Measurements from ENCODE around the gene ZC3H4.

ZC3H4 gene

GRCh38 chr19:47075941-47076340 lies 37.6 kb downstream of the ZC3H4 start:
- H4K20me1 ChIP-seq (ENCODE audit: insufficient read depth, low read length) = no peaks in the 10 kb centered on the region
- H3K4me1 ChIP-seq (ENCODE audit: insufficient read depth, low read length, severe bottlenecking) = no peaks in the 10 kb centered on the region
- no peak overlapping the region for H3K4me3 ChIP-seq (ENCODE audit: low read depth, low read length, poor library complexity, severe bottlenecking)
- peaks cover 93% of the 10 kb centered on the region for H3K36me3 ChIP-seq (ENCODE audit: insufficient read depth, low read length)
- no peak overlapping the region for H3K9ac ChIP-seq (ENCODE audit: low read length)
- no peak for TF ChIP-seq EZH2 (IDR thresholded peaks at IDR 0.05; ENCODE audit: borderline replicate concordance, low read length)
- TF ChIP-seq CTCF (IDR thresholded peaks at IDR 0.05; ENCODE audit: low read length) = no peak
- H3F3A ChIP-seq (ENCODE audit: insufficient read depth, low read length) = no peaks in the 10 kb centered on the region
- no peaks in the 10 kb centered on the region for H3K9me3 ChIP-seq (ENCODE audit: low read length)
- no peaks in the 10 kb centered on the region for H3K9me2 ChIP-seq (ENCODE audit: low read depth, low read length)
- H3K79me2 ChIP-seq (ENCODE audit: insufficient read depth, low read length) = no peaks in the 10 kb centered on the region
- no peak overlapping the region for H2AFZ ChIP-seq (ENCODE audit: low read length)
- H3K27ac ChIP-seq (ENCODE audit: low read depth, low read length, poor library complexity, severe bottlenecking) = no peak overlapping the region
- no peak overlapping the region for H3K4me2 ChIP-seq (ENCODE audit: low read length)
- H3K27me3 ChIP-seq (ENCODE audit: insufficient read depth, low read length) = no peaks in the 10 kb centered on the region

GRCh38 chr19:47075179-47075810 lies 38.3 kb downstream of the ZC3H4 start:
- TF ChIP-seq EZH2 (IDR thresholded peaks at IDR 0.05; ENCODE audit: borderline replicate concordance, low read length) = no peak
- TF ChIP-seq CTCF (IDR thresholded peaks at IDR 0.05; ENCODE audit: low read length) = no peak
- no peaks in the 10 kb centered on the region for H3K4me1 ChIP-seq (ENCODE audit: insufficient read depth, low read length, severe bottlenecking)
- no peak overlapping the region for H2AFZ ChIP-seq (ENCODE audit: low read length)
- H3K79me2 ChIP-seq (ENCODE audit: insufficient read depth, low read length) = no peaks in the 10 kb centered on the region
- peaks cover 93% of the 10 kb centered on the region for H3K36me3 ChIP-seq (ENCODE audit: insufficient read depth, low read length)
- no peak overlapping the region for H3K4me3 ChIP-seq (ENCODE audit: low read depth, low read length, poor library complexity, severe bottlenecking)
- H3K27me3 ChIP-seq (ENCODE audit: insufficient read depth, low read length) = no peaks in the 10 kb centered on the region
- no peak overlapping the region for H3K4me2 ChIP-seq (ENCODE audit: low read length)
- H3K9me2 ChIP-seq (ENCODE audit: low read depth, low read length) = no peaks in the 10 kb centered on the region
- no peak overlapping the region for H3K27ac ChIP-seq (ENCODE audit: low read depth, low read length, poor library complexity, severe bottlenecking)
- no peaks in the 10 kb centered on the region for H4K20me1 ChIP-seq (ENCODE audit: insufficient read depth, low read length)
- no peaks in the 10 kb centered on the region for H3F3A ChIP-seq (ENCODE audit: insufficient read depth, low read length)
- no peak overlapping the region for H3K9ac ChIP-seq (ENCODE audit: low read length)
- H3K9me3 ChIP-seq (ENCODE audit: low read length) = no peaks in the 10 kb centered on the region

- Histone ChIP-seq H3K4me2 (ENCODE audit: low read length) (no peak overlapping the region), H2AFZ (ENCODE audit: low read length) (no peak overlapping the region), H4K20me1 (ENCODE audit: insufficient read depth, low read length) (no peaks in the 10 kb centered on the region), H3K79me2 (ENCODE audit: insufficient read depth, low read length) (no peaks in the 10 kb centered on the region), H3K27me3 (ENCODE audit: insufficient read depth, low read length) (no peaks in the 10 kb centered on the region), H3K27ac (ENCODE audit: low read depth, low read length, poor library complexity, severe bottlenecking) (no peak overlapping the region), H3K4me3 (ENCODE audit: low read depth, low read length, poor library complexity, severe bottlenecking) (no peak overlapping the region), H3K36me3 (ENCODE audit: insufficient read depth, low read length) (peaks cover 93% of the 10 kb centered on the region), H3K9ac (ENCODE audit: low read length) (no peak overlapping the region), H3K9me2 (ENCODE audit: low read depth, low read length) (no peaks in the 10 kb centered on the region), H3K4me1 (ENCODE audit: insufficient read depth, low read length, severe bottlenecking) (no peaks in the 10 kb centered on the region), H3K9me3 (ENCODE audit: low read length) (no peaks in the 10 kb centered on the region), H3F3A (ENCODE audit: insufficient read depth, low read length) (no peaks in the 10 kb centered on the region)
- no peak for TF ChIP-seq CTCF (IDR thresholded peaks at IDR 0.05; ENCODE audit: low read length)
- TF ChIP-seq EZH2 (IDR thresholded peaks at IDR 0.05; ENCODE audit: borderline replicate concordance, low read length) = no peak
Measured at GRCh38 chr19:47074621-47075020, 39.0 kb downstream of the ZC3H4 start.
